Glutamatergic neuron (in vitro differentiated cells): ENCODE data around the gene PLA2G2C. TPM values are rescaled to one million over a fixed set of nuclear protein-coding genes. Genes with fewer than 3 reads are reported as not detected.

Source experiments
- DNase-seq: peaks from one replicate; pipeline ENCODE4 v3.0.0; 2022
- H3K27ac Mint-ChIP-seq: one replicate; pipeline ENCODE4 v1.8.0; 2020; ENCODE audit warnings: mild to moderate bottlenecking, mixed read lengths, inconsistent platforms; ENCODE audit not compliant: unreplicated experiment
- H3K27me3 Mint-ChIP-seq: one replicate; pipeline ENCODE4 v1.8.0; 2020; ENCODE audit warnings: mild to moderate bottlenecking, moderate library complexity, mixed read lengths, inconsistent platforms; ENCODE audit not compliant: unreplicated experiment
- H3K36me3 Mint-ChIP-seq: one replicate; pipeline ENCODE4 v1.8.0; 2020; ENCODE audit warnings: mild to moderate bottlenecking, mixed read lengths, inconsistent platforms; ENCODE audit not compliant: unreplicated experiment
- H3K4me1 Mint-ChIP-seq: one replicate; pipeline ENCODE4 v1.8.0; 2020; ENCODE audit warnings: mild to moderate bottlenecking, low read depth, mixed read lengths, inconsistent platforms; ENCODE audit not compliant: unreplicated experiment
- H3K4me3 Mint-ChIP-seq: one replicate; pipeline ENCODE4 v1.8.0; 2020; ENCODE audit warnings: mild to moderate bottlenecking, mixed read lengths, inconsistent platforms; ENCODE audit not compliant: unreplicated experiment
- H3K9me3 Mint-ChIP-seq: one replicate; pipeline ENCODE4 v1.8.0; 2020; ENCODE audit warnings: mild to moderate bottlenecking, moderate library complexity, mixed read lengths, inconsistent platforms; ENCODE audit not compliant: unreplicated experiment
- CTCF ChIP-seq: fragments of 200-600 bp; sonication (generic); IDR thresholded peaks from one replicate; pipeline ENCODE4 v1.5.0; 2021; ENCODE audit not compliant: partially characterized antibody, unreplicated experiment
- total RNA-seq: library from RNA; stranded (reverse); fragmentation: NEBNext Ultra II Directional; extraction: Animal tissue kit (Norgen Biotek cat#: 25700); gene quantifications from one replicate; pipeline ENCODE4 v1.2.1, GENCODE V29; 2021; ENCODE audit not compliant: unreplicated experiment

The PLA2G2C gene
- total RNA-seq, 1 donor from 2014 or later: not detected

GRCh38 chr1:20174937-20175666 lies 11.2 kb downstream of the PLA2G2C start:
- H3K4me1 Mint-ChIP-seq: no peaks in the 10 kb centered on the region
- DNase-seq: no peak
- H3K4me3 Mint-ChIP-seq: no peak overlapping the region
- H3K9me3 Mint-ChIP-seq: no peaks in the 10 kb centered on the region
- H3K36me3 Mint-ChIP-seq: peaks cover 5% of the 10 kb centered on the region
- H3K27me3 Mint-ChIP-seq: peaks cover 1% of the 10 kb centered on the region
- no peak for TF ChIP-seq CTCF
- H3K27ac Mint-ChIP-seq: no peak overlapping the region

GRCh38 chr1:20172033-20172590 lies 14.2 kb downstream of the PLA2G2C start:
- no peaks in the 10 kb centered on the region for H3K36me3 Mint-ChIP-seq
- H3K27ac Mint-ChIP-seq: no peak overlapping the region
- no peak for DNase-seq
- H3K9me3 Mint-ChIP-seq: no peaks in the 10 kb centered on the region
- no peaks in the 10 kb centered on the region for H3K27me3 Mint-ChIP-seq
- H3K4me3 Mint-ChIP-seq: no peak overlapping the region
- H3K4me1 Mint-ChIP-seq: no peaks in the 10 kb centered on the region
- TF ChIP-seq CTCF: no peak

GRCh38 chr1:20169932-20170331 lies 16.4 kb downstream of the PLA2G2C start:
- no peak overlapping the region for H3K4me3 Mint-ChIP-seq
- H3K36me3 Mint-ChIP-seq: peaks cover 5% of the 10 kb centered on the region
- no peak for TF ChIP-seq CTCF
- no peaks in the 10 kb centered on the region for H3K4me1 Mint-ChIP-seq
- H3K9me3 Mint-ChIP-seq: peaks cover 2% of the 10 kb centered on the region
- peaks cover 3% of the 10 kb centered on the region for H3K27me3 Mint-ChIP-seq
- DNase-seq: no peak
- no peak overlapping the region for H3K27ac Mint-ChIP-seq

- H3K9me3 Mint-ChIP-seq: peaks cover 2% of the 10 kb centered on the region
- H3K4me3 Mint-ChIP-seq: no peak overlapping the region
- no peak for TF ChIP-seq CTCF
- no peaks in the 10 kb centered on the region for H3K4me1 Mint-ChIP-seq
- H3K36me3 Mint-ChIP-seq: peaks cover 9% of the 10 kb centered on the region
- H3K27me3 Mint-ChIP-seq: peaks cover 6% of the 10 kb centered on the region
- DNase-seq: no peak
- no peak overlapping the region for H3K27ac Mint-ChIP-seq
Observed at GRCh38 chr1:20168564-20169491, 17.5 kb downstream of the PLA2G2C start.
